NCI-H128 (cell line): ENCODE results near the gene ADGB.
"Not testable (repeated sequence)": the region's sequence is repeated elsewhere in the genome, so short reads cannot be mapped to it uniquely, and the experiment has no call there.

Source experiments
- DNase-seq: peaks from one replicate; lab custom pipeline; 2025; ENCODE audit not compliant: unreplicated experiment; lab: John Stamatoyannopoulos, UW

Gene ADGB

DNA sequence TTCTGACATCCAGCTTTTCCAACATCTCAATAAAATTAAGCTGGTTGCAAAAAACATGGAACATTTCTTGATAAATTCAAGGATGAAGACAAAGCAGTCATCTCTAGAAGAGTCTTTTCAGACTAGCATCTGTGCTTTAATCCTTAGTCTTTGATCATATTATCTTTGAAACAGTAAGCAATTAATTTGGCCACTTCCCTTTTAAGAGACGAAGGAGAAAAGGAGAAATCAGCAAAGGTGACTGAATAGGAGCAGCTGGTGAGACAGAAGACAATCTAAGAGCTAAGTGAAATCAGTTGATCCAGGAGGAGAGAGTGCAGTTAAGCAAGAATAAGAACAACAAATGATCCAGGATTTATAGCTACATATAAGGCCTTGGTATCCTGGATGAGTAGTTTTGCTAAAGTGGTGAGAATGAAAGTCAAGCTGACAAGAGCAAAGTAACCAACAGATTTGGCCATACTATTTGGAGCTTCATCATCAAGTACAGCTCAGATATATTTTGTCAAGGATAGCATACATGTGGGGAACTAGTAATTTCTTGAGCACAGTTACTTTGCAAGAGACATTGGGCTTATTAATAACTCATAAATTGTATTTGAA lies 215.5 kb downstream of the ADGB start:
- no peak for DNase-seq

DNA sequence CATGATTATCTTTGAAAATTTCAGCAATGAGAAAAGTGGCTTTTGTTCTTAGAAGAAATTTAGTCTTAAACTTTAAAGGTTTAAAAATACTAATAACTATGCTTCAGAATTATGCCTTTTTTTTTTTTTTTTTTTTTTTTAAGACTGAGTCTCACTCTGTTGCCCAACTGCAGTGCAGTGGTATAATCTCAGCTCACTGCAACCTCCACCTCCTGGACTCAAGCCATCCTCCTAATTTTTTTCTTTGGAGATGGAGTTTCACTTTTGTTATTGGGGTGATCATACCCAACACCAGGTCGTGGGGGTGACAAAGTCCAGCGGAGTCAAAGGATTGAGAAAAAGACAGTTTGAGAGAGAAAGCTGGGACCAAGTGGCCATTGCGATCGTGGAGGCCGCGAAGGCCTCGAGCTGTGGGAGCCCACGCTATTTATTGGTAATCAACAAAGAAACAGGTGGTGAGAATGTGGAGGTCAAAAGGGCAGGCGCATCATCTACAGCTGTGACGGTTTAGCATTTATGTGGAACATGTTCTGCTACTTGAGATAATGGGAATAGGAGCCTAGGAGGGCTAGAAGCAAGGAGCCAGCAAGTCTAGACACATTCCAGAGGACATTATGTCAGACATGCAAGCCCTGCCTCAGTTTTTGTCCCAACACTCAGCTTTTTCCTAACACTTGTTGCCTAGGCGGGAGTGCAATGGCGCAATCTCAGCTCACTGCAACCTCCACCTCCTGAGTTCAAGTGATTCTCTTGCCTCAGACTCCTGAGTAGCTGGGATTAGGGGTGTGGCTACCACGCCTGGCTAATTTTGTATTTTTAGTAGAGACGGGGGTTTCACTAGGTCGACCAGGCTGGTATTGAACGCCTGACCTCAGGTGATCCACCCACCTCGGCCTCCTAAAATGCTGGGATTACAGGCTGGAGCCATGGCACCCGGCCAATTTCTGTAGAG lies 217.0 kb downstream of the ADGB start:
- not testable (repeated sequence) for DNase-seq

DNA sequence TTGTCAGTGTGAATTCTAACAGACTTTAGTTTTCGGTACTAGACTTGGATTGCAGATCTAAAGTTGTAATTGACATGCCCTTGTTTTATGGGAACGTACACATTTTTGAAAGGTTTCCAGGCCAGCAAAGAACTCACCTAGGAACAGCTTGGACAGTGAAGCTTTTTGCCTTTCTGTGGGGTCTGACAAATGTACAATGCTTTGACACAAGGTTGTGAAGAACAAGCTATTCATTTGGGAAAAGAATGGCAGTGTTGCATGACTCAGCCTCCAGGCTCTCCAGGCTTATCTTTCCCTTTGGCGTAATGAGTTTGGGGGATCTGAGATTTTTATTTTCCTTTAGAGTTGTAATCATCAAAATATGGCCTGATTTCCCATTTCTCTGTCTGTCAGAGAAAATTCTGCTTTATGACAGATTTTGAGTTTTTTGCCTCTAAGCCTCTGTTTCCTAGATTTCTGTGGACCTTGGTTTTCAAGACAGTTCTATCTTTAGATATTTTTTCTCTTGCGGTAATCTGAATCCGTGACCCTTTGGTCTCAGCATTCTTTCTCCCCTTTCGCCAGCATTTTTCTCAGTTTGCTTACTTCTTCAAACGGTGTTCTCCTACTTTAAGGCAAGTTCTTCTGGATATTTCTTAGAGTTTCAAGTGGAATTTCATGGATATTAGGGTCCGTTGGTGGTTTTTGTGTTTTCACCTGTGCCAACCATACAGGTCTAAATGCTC lies 221.0 kb downstream of the ADGB start:
- DNase-seq, result no peak

GRCh38 chr6:146827216-146827928 lies 228.6 kb downstream of the ADGB start:
- DNase-seq, result no peak

- no peak for DNase-seq
Observed at GRCh38 chr6:146829792-146830565, 231.2 kb downstream of the ADGB start.

- DNase-seq, result no peak
Observed at GRCh38 chr6:146833157-146833556, 234.4 kb downstream of the ADGB start.

- DNase-seq, result no peak
Observed at GRCh38 chr6:146840216-146840615, 241.4 kb downstream of the ADGB start.

- DNase-seq, result no peak
Observed at GRCh38 chr6:146840641-146841040, 241.9 kb downstream of the ADGB start.

GRCh38 chr6:146847426-146847825 lies 248.7 kb downstream of the ADGB start:
- DNase-seq, result no peak

DNA sequence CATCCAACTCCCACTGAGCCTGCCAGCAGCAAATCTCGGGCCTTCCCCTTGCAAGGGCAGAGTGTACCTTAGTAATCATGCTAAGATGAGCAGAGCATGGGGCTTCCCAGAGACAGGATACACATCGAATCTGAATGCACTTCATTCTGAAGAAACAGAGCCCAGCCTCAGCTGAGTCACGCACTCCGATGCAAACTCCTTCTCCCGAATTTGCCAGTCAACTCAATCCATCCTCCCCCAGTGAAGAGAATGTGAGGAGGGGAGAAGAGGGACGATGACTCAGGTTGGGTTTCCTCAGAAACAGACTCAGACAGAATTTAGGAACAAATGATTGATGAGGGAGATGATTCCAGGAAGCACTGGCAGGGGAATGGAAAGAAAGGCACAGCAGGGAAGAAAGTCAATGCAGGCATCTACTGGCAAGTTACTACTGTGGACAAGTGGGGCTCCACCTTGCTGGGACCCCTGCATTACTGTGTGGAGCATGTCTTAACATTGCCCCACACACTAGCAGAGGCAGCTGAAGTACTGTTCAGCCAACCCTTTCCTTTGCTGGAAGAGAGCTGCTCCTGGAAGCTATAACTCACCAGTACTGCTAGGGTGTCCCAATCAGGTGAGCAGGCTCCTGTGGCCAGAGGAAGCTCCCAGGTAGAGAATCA lies 251.6 kb downstream of the ADGB start:
- no peak for DNase-seq

DNA sequence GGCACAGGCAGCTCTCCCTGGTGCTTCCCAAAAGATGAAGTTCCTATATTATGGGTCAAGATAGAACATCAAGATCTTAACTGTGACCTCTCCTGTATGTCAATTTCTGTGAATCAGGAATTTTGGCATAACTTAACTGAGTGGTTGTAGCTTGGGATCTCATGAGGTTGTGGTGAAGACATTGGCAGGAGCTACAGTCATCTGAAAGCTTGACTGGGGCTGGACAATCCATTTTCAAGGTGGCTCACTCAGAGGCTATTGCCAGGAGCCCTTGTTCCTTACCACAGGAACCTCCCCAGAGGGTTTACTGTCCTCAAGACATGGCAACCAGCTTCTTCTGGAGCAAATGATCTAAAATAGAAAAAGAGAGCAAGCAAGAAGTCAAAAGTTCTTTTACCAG lies 252.2 kb downstream of the ADGB start:
- DNase-seq, result no peak

DNA sequence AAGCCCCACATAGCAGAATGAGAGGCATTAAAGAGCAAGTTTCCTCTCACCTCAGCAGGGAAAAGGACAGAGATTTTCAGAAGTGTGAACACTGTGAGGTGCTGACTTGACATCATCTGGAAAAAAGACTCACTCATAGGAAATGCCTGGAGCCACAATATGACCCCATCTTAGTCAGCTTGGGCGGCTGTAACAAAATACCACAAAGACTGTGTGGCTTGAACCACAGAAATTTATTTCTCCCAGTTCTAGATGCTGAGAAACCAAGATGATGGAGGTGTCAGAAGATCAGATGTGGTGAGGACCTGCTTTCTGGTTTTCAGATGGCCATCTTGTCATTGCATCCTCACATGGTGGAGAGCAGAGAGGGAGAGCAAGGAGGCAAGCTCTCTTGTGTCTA lies 253.1 kb downstream of the ADGB start:
- no peak for DNase-seq

DNA sequence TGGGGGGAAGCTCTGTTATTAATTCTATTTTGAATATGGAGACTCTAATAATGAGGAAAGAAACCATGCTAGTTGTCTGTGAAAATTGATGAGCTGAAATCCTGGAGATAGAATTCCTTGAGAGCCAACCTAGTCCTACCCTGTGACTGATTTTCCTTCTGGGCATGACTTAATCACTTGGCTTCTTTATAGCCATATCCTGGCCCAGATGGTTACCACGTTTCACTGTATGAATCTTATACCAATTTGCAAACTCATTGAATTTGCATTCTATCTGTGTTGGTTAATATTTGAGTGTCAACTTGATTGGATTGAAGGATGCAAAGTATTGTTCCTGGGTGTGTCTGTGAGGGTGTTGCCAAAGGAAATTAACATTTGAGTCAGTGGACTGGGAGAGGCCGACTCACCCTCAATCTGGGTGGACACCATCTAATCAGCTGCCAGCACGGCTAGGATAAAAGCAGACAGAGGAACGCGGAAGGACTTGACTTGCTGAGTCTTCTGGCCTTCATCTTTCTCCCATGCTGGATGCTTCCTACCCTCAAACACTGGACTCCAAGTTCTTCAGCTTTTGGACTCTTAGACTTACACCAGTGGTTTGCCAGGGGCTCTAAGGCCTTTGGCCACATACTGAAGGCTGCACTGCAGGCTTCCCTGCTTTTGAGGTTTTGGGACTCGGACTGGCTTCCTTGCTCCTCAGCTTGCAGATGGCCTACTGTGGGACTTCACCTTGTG lies 255.9 kb downstream of the ADGB start:
- DNase-seq, result not testable (repeated sequence)

- no peak for DNase-seq
Observed at GRCh38 chr6:146855889-146856288, 257.1 kb downstream of the ADGB start.

GRCh38 chr6:146856296-146856695 lies 257.5 kb downstream of the ADGB start:
- DNase-seq, result no peak

GRCh38 chr6:146857180-146857979 lies 258.6 kb downstream of the ADGB start:
- DNase-seq, result peak; percentile 58

DNA sequence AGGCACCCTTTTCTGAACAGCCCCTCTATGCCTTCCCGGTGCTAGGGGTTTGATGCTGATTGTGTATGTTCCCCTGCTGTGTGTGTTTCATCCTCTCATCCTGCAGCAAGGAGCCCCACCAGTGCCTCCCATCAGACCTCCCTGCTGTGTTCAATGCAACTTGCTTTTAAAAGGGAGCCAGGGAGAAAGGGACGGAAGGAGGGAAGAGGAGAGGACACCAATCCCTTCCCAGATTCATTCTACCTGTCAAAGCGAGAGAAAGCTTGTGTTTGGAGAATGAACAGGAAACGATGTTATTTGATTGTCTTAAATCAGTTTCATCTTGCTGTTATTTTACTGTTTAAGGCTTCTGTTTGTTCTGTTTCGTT lies 259.2 kb downstream of the ADGB start:
- DNase-seq, result no peak

DNA sequence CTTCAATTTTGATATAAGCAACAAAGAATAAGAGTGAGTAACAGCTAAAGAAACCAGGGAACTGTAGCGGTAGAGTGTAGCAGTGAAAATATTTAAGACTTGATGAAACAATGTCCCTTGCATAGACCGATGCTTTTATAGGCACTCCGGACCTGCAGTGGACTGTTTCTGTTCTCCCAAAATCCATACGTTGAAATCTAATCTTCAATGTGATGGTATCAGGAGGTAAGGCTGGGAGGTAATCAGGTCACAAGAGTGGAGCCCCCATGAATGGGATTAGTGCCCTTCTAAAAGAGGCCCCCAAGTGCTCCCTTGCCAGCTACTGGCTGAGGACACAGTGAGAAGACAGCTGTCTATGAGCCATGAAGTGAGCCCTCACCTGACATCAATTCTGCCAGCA lies 260.4 kb downstream of the ADGB start:
- DNase-seq, result no peak
